ENCODE data around the gene GMDS.
A peak's percentile ranks its signal among the peaks of the same experiment; 100 is the strongest.

Gene GMDS

GRCh38 chr6:2179950-2180349, 65.5 kb downstream of the GMDS start:
- H3K36me3 Mint-ChIP-seq (ENCODE audit: insufficient read depth), result peaks cover 3% of the 10 kb centered on the region
- no peak overlapping the region for H3K27ac Mint-ChIP-seq (ENCODE audit: low read depth)
- no peak for DNase-seq (ENCODE audit: low spot score in 2 of 2)
- H3K4me3 Mint-ChIP-seq, result no peak overlapping the region
- H3K4me1 Mint-ChIP-seq, result peaks cover 33% of the 10 kb centered on the region
- peaks cover 8% of the 10 kb centered on the region for H3K9me3 Mint-ChIP-seq
- ATAC-seq (replicated peaks; ENCODE audit: extremely low read depth, poor library complexity, severe bottlenecking), result no peak
- no peaks in the 10 kb centered on the region for H3K27me3 Mint-ChIP-seq

- Mint-ChIP-seq H3K4me3 (no peak overlapping the region), H3K4me1 (peaks cover 30% of the 10 kb centered on the region), H3K36me3 (ENCODE audit: insufficient read depth) (peaks cover 3% of the 10 kb centered on the region), H3K27ac (ENCODE audit: low read depth) (no peak overlapping the region), H3K27me3 (no peaks in the 10 kb centered on the region), H3K9me3 (peaks cover 8% of the 10 kb centered on the region)
- DNase-seq (ENCODE audit: low spot score in 2 of 2), result no peak
- ATAC-seq (replicated peaks; ENCODE audit: extremely low read depth, poor library complexity, severe bottlenecking), result no peak
Measured at GRCh38 chr6:2179241-2179640, 66.2 kb downstream of the GMDS start.

GRCh38 chr6:2178125-2178524, 67.3 kb downstream of the GMDS start:
- no peak for DNase-seq (ENCODE audit: low spot score in 2 of 2)
- H3K4me1 Mint-ChIP-seq, result peaks cover 25% of the 10 kb centered on the region
- peaks cover 8% of the 10 kb centered on the region for H3K9me3 Mint-ChIP-seq
- no peaks in the 10 kb centered on the region for H3K27me3 Mint-ChIP-seq
- ATAC-seq (replicated peaks; ENCODE audit: extremely low read depth, poor library complexity, severe bottlenecking), result no peak
- no peak overlapping the region for H3K27ac Mint-ChIP-seq (ENCODE audit: low read depth)
- H3K36me3 Mint-ChIP-seq (ENCODE audit: insufficient read depth), result peaks cover 1% of the 10 kb centered on the region
- H3K4me3 Mint-ChIP-seq, result no peak overlapping the region

- DNase-seq (ENCODE audit: low spot score in 2 of 2), result no peak
- H3K4me1 Mint-ChIP-seq, result peaks cover 22% of the 10 kb centered on the region
- no peak for ATAC-seq (replicated peaks; ENCODE audit: extremely low read depth, poor library complexity, severe bottlenecking)
- H3K27ac Mint-ChIP-seq (ENCODE audit: low read depth), result no peak overlapping the region
- no peaks in the 10 kb centered on the region for H3K27me3 Mint-ChIP-seq
- peaks cover 8% of the 10 kb centered on the region for H3K9me3 Mint-ChIP-seq
- H3K36me3 Mint-ChIP-seq (ENCODE audit: insufficient read depth), result no peaks in the 10 kb centered on the region
- H3K4me3 Mint-ChIP-seq, result no peak overlapping the region
Measured at GRCh38 chr6:2175825-2176224, 69.6 kb downstream of the GMDS start.

GRCh38 chr6:2173203-2173961, 72.0 kb downstream of the GMDS start:
- ATAC-seq (replicated peaks; ENCODE audit: extremely low read depth, poor library complexity, severe bottlenecking) (no peak), DNase-seq (ENCODE audit: low spot score in 2 of 2) (no peak)
- H3K36me3 Mint-ChIP-seq (ENCODE audit: insufficient read depth), result no peaks in the 10 kb centered on the region
- no peak overlapping the region for H3K27ac Mint-ChIP-seq (ENCODE audit: low read depth)
- H3K4me1 Mint-ChIP-seq, result peaks cover 22% of the 10 kb centered on the region
- no peaks in the 10 kb centered on the region for H3K27me3 Mint-ChIP-seq
- peaks cover 8% of the 10 kb centered on the region for H3K9me3 Mint-ChIP-seq
- no peak overlapping the region for H3K4me3 Mint-ChIP-seq

- H3K4me1 Mint-ChIP-seq, result peaks cover 16% of the 10 kb centered on the region
- no peak overlapping the region for H3K27ac Mint-ChIP-seq (ENCODE audit: low read depth)
- no peaks in the 10 kb centered on the region for H3K9me3 Mint-ChIP-seq
- no peaks in the 10 kb centered on the region for H3K27me3 Mint-ChIP-seq
- no peaks in the 10 kb centered on the region for H3K36me3 Mint-ChIP-seq (ENCODE audit: insufficient read depth)
- ATAC-seq (replicated peaks; ENCODE audit: extremely low read depth, poor library complexity, severe bottlenecking), result no peak
- no peak overlapping the region for H3K4me3 Mint-ChIP-seq
- DNase-seq (ENCODE audit: low spot score in 2 of 2), result no peak
Measured at GRCh38 chr6:2171728-2172127, 73.7 kb downstream of the GMDS start.

GRCh38 chr6:2168480-2168879, 76.9 kb downstream of the GMDS start:
- ATAC-seq (replicated peaks; ENCODE audit: extremely low read depth, poor library complexity, severe bottlenecking) (no peak), DNase-seq (ENCODE audit: low spot score in 2 of 2) (no peak)
- Mint-ChIP-seq H3K27ac (ENCODE audit: low read depth) (no peak overlapping the region), H3K9me3 (no peaks in the 10 kb centered on the region), H3K27me3 (no peaks in the 10 kb centered on the region), H3K4me1 (peaks cover 21% of the 10 kb centered on the region), H3K4me3 (no peak overlapping the region), H3K36me3 (ENCODE audit: insufficient read depth) (no peaks in the 10 kb centered on the region)

GRCh38 chr6:2166717-2167116, 78.7 kb downstream of the GMDS start:
- no peaks in the 10 kb centered on the region for H3K27me3 Mint-ChIP-seq
- no peak for ATAC-seq (replicated peaks; ENCODE audit: extremely low read depth, poor library complexity, severe bottlenecking)
- H3K9me3 Mint-ChIP-seq, result no peaks in the 10 kb centered on the region
- H3K4me1 Mint-ChIP-seq, result peaks cover 29% of the 10 kb centered on the region
- H3K4me3 Mint-ChIP-seq, result no peak overlapping the region
- no peak for DNase-seq (ENCODE audit: low spot score in 2 of 2)
- no peak overlapping the region for H3K27ac Mint-ChIP-seq (ENCODE audit: low read depth)
- no peaks in the 10 kb centered on the region for H3K36me3 Mint-ChIP-seq (ENCODE audit: insufficient read depth)

- Mint-ChIP-seq H3K9me3 (no peaks in the 10 kb centered on the region), H3K27me3 (no peaks in the 10 kb centered on the region), H3K4me1 (peaks cover 29% of the 10 kb centered on the region), H3K36me3 (ENCODE audit: insufficient read depth) (no peaks in the 10 kb centered on the region), H3K27ac (ENCODE audit: low read depth) (no peak overlapping the region), H3K4me3 (no peak overlapping the region)
- no peak for DNase-seq (ENCODE audit: low spot score in 2 of 2)
- ATAC-seq (replicated peaks; ENCODE audit: extremely low read depth, poor library complexity, severe bottlenecking), result no peak
Measured at GRCh38 chr6:2165286-2165685, 80.1 kb downstream of the GMDS start.

- DNase-seq (ENCODE audit: low spot score in 2 of 2) (no peak), ATAC-seq (replicated peaks; ENCODE audit: extremely low read depth, poor library complexity, severe bottlenecking) (no peak)
- peaks cover 29% of the 10 kb centered on the region for H3K4me1 Mint-ChIP-seq
- H3K4me3 Mint-ChIP-seq, result no peak overlapping the region
- H3K36me3 Mint-ChIP-seq (ENCODE audit: insufficient read depth), result no peaks in the 10 kb centered on the region
- no peak overlapping the region for H3K27ac Mint-ChIP-seq (ENCODE audit: low read depth)
- no peaks in the 10 kb centered on the region for H3K9me3 Mint-ChIP-seq
- no peaks in the 10 kb centered on the region for H3K27me3 Mint-ChIP-seq
Measured at GRCh38 chr6:2164481-2164880, 80.9 kb downstream of the GMDS start.

- no peak for ATAC-seq (replicated peaks; ENCODE audit: extremely low read depth, poor library complexity, severe bottlenecking)
- Mint-ChIP-seq H3K4me3 (no peak overlapping the region), H3K9me3 (no peaks in the 10 kb centered on the region), H3K27me3 (no peaks in the 10 kb centered on the region), H3K27ac (ENCODE audit: low read depth) (no peak overlapping the region), H3K36me3 (ENCODE audit: insufficient read depth) (no peaks in the 10 kb centered on the region), H3K4me1 (peaks cover 37% of the 10 kb centered on the region)
- DNase-seq (ENCODE audit: low spot score in 2 of 2), result no peak
Measured at GRCh38 chr6:2162079-2162445, 83.3 kb downstream of the GMDS start.

- ATAC-seq (replicated peaks; ENCODE audit: extremely low read depth, poor library complexity, severe bottlenecking) (no peak), DNase-seq (ENCODE audit: low spot score in 2 of 2) (no peak)
- Mint-ChIP-seq H3K4me3 (no peak overlapping the region), H3K27me3 (no peaks in the 10 kb centered on the region), H3K4me1 (peaks cover 29% of the 10 kb centered on the region), H3K9me3 (no peaks in the 10 kb centered on the region), H3K36me3 (ENCODE audit: insufficient read depth) (no peaks in the 10 kb centered on the region), H3K27ac (ENCODE audit: low read depth) (peak overlapping the region; percentile 13)
Measured at GRCh38 chr6:2158596-2159271, 86.7 kb downstream of the GMDS start.

- Mint-ChIP-seq H3K4me3 (no peak overlapping the region), H3K27ac (ENCODE audit: low read depth) (no peak overlapping the region), H3K36me3 (ENCODE audit: insufficient read depth) (no peaks in the 10 kb centered on the region), H3K27me3 (no peaks in the 10 kb centered on the region), H3K9me3 (no peaks in the 10 kb centered on the region), H3K4me1 (peaks cover 19% of the 10 kb centered on the region)
- ATAC-seq (replicated peaks; ENCODE audit: extremely low read depth, poor library complexity, severe bottlenecking) (no peak), DNase-seq (ENCODE audit: low spot score in 2 of 2) (no peak)
Measured at GRCh38 chr6:2157441-2158127, 87.8 kb downstream of the GMDS start.
